GF-D8 (cell line): ENCODE measurements around the gene ZCCHC18.
A peak's percentile ranks its signal among the peaks of the same experiment; 100 is the strongest.
"Not testable (repeated sequence)": the region's sequence is repeated elsewhere in the genome, so short reads cannot be mapped to it uniquely, and the experiment has no call there.

Source experiments
- DNase-seq: peaks from one replicate; lab custom pipeline; 2025; lab: John Stamatoyannopoulos, UW

ZCCHC18 gene

GRCh38 chrX:104112326-104112951, at the start of gene ZCCHC18:
ZCCHC18 (plus strand) TSS chrX:104112523; CDS start chrX:104114112, 1,589 bp downstream.
- DNase-seq = no peak

GRCh38 chrX:104062636-104063035, 49.7 kb upstream of the ZCCHC18 start:
- DNase-seq = not testable (repeated sequence)

GRCh38 chrX:104075778-104076445, 36.4 kb upstream of the ZCCHC18 start, which contains the start of gene TMSB15C:
TMSB15C (minus strand) TSS chrX:104076236.
- not testable (repeated sequence) for DNase-seq

- not testable (repeated sequence) for DNase-seq
These were observed 34.5 kb upstream of the ZCCHC18 start for GRCh38 chrX:104077854-104078253.

GRCh38 chrX:104084063-104084462, 28.3 kb upstream of the ZCCHC18 start:
- DNase-seq = no peak

- DNase-seq = peak; percentile 39
These were observed 27.6 kb upstream of the ZCCHC18 start for GRCh38 chrX:104084534-104085277.

GRCh38 chrX:104085477-104085876, 26.8 kb upstream of the ZCCHC18 start:
- DNase-seq = no peak

GRCh38 chrX:104085919-104086318, 26.4 kb upstream of the ZCCHC18 start:
- DNase-seq = no peak

GRCh38 chrX:104098151-104098808, 14.0 kb upstream of the ZCCHC18 start:
- DNase-seq = peak; percentile 28

GRCh38 chrX:104098919-104099318, 13.4 kb upstream of the ZCCHC18 start:
- DNase-seq = no peak

GRCh38 chrX:104104676-104105075, 7.6 kb upstream of the ZCCHC18 start:
- DNase-seq = no peak

- no peak for DNase-seq
These were observed 6.7 kb upstream of the ZCCHC18 start for GRCh38 chrX:104105330-104106262.

- no peak for DNase-seq
These were observed 3.4 kb upstream of the ZCCHC18 start for GRCh38 chrX:104108955-104109354.

GRCh38 chrX:104110491-104111240, 1.7 kb upstream of the ZCCHC18 start:
- DNase-seq = peak; percentile 2

GRCh38 chrX:104113222-104113965, 1.1 kb downstream of the ZCCHC18 start:
- peak; percentile 6 for DNase-seq

- no peak for DNase-seq
These were observed 5.4 kb downstream of the ZCCHC18 start for GRCh38 chrX:104117759-104118158.

GRCh38 chrX:104118765-104119164, 6.4 kb downstream of the ZCCHC18 start:
- DNase-seq = no peak

GRCh38 chrX:104122829-104123228, 10.5 kb downstream of the ZCCHC18 start:
- peak; percentile 29 for DNase-seq

GRCh38 chrX:104126856-104127255, 14.5 kb downstream of the ZCCHC18 start:
- no peak for DNase-seq

GRCh38 chrX:104130808-104131207, 18.5 kb downstream of the ZCCHC18 start:
- no peak for DNase-seq
